ENCODE results near the gene TUBGCP3.

GRCh38 chr13:112519517-112520060, 68.4 kb downstream of the TUBGCP3 start:
- TF ChIP-seq POLR2AphosphoS5 (IDR thresholded peaks at IDR 0.05; ENCODE audit: low read depth, low read length), result no peak
- TF ChIP-seq POLR2A (IDR thresholded peaks at IDR 0.05; ENCODE audit: low read depth, low read length), result no peak
- no peak for TF ChIP-seq TAF1 (IDR thresholded peaks at IDR 0.05; ENCODE audit: low read depth, low read length)
- no peak for TF ChIP-seq SPI1 (IDR thresholded peaks at IDR 0.05; ENCODE audit: low read depth, low read length)
- TF ChIP-seq POU2F2 (IDR thresholded peaks at IDR 0.05; ENCODE audit: low read depth, low read length), result no peak
- no peak for TF ChIP-seq PAX5 (IDR thresholded peaks at IDR 0.05; ENCODE audit: insufficient read depth, low read length, severe bottlenecking)
